Tibial nerve (tissue), 4 donors: ENCODE measurements around the gene HEATR9.

Experiments
- CTCF ChIP-seq, 5 experiments: fragments of 200-600 bp in 3 of 5; fragments of 450-650 bp in 2 of 5; sonication (generic) in 3 of 5; IDR thresholded peaks; one replicate each; pipeline ENCODE4 v1.5.1; 2016 to 2019; ENCODE audit warnings: antibody characterized with exemption in 5 of 5, mild to moderate bottlenecking in 3 of 5, moderate library complexity in 2 of 5
- EP300 ChIP-seq, 2 donors: sonication (generic); formaldehyde crosslinking; IDR thresholded peaks; one replicate each; pipeline ENCODE4 v1.6.1; 2017; ENCODE audit warnings: antibody characterized with exemption in 2 of 2, mild to moderate bottlenecking in 1 of 2
- POLR2A ChIP-seq, 2 donors: fragments of 450-650 bp; IDR thresholded peaks; one replicate each; pipeline ENCODE4 v1.6.1; 2017; ENCODE audit warnings: antibody characterized with exemption in 2 of 2, mild to moderate bottlenecking in 2 of 2, moderate library complexity in 2 of 2

GRCh38 chr17:35876534-35876933, 7.8 kb upstream of the HEATR9 start:
- TF ChIP-seq EP300 (IDR thresholded peaks at IDR 0.05) (no peak), CTCF (IDR thresholded peaks at IDR 0.05) (no peak), POLR2A (IDR thresholded peaks at IDR 0.05) (no peak)
